ENCODE measurements around the gene IL13RA1.

The IL13RA1 gene

DNA sequence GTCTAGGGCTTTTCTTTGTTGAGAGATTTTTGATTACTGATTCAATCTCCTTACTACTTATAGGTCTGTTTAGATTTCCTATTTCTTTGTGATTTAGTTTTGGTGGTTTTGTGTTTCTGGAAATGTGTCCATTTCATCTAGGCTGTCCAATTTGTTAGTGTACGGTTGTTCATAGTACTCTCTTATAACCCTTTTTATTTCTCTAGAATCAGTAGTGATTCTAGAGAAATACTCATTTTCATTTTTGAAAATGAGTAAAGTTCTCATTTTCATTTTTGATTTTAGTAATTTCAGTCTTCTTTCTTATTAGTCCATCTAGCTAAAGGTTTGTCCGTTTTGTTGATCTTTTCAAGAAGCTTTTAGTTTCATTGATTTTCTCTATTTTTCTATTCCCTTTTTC, 7.5 kb downstream of the IL13RA1 start:
- TF ChIP-seq GLIS3 (CRISPR knock-in tag; IDR thresholded peaks at IDR 0.05) (no peak), ZNF565 (CRISPR knock-in tag; conservative IDR thresholded peaks at IDR 0.05; ENCODE audit: low read depth) (no peak), ZC3H10 (CRISPR knock-in tag; IDR thresholded peaks at IDR 0.05) (no peak), CSDC2 (CRISPR knock-in tag; IDR thresholded peaks at IDR 0.05) (no peak), TOX (CRISPR knock-in tag; IDR thresholded peaks at IDR 0.05; ENCODE audit: borderline replicate concordance) (no peak), ESRRG (CRISPR knock-in tag; IDR thresholded peaks at IDR 0.05) (no peak), ZNF70 (CRISPR knock-in tag; IDR thresholded peaks at IDR 0.05) (no peak)
- TF ChIP-seq, protein P1, sequence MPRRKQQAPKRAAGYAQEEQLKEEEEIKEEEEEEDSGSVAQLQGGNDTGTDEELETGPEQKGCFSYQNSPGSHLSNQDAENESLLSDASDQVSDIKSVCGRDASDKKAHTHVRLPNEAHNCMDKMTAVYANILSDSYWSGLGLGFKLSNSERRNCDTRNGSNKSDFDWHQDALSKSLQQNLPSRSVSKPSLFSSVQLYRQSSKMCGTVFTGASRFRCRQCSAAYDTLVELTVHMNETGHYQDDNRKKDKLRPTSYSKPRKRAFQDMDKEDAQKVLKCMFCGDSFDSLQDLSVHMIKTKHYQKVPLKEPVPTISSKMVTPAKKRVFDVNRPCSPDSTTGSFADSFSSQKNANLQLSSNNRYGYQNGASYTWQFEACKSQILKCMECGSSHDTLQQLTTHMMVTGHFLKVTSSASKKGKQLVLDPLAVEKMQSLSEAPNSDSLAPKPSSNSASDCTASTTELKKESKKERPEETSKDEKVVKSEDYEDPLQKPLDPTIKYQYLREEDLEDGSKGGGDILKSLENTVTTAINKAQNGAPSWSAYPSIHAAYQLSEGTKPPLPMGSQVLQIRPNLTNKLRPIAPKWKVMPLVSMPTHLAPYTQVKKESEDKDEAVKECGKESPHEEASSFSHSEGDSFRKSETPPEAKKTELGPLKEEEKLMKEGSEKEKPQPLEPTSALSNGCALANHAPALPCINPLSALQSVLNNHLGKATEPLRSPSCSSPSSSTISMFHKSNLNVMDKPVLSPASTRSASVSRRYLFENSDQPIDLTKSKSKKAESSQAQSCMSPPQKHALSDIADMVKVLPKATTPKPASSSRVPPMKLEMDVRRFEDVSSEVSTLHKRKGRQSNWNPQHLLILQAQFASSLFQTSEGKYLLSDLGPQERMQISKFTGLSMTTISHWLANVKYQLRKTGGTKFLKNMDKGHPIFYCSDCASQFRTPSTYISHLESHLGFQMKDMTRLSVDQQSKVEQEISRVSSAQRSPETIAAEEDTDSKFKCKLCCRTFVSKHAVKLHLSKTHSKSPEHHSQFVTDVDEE (CRISPR knock-in tag; IDR thresholded peaks at IDR 0.05) = no peak
- no peak for ATAC-seq

DNA sequence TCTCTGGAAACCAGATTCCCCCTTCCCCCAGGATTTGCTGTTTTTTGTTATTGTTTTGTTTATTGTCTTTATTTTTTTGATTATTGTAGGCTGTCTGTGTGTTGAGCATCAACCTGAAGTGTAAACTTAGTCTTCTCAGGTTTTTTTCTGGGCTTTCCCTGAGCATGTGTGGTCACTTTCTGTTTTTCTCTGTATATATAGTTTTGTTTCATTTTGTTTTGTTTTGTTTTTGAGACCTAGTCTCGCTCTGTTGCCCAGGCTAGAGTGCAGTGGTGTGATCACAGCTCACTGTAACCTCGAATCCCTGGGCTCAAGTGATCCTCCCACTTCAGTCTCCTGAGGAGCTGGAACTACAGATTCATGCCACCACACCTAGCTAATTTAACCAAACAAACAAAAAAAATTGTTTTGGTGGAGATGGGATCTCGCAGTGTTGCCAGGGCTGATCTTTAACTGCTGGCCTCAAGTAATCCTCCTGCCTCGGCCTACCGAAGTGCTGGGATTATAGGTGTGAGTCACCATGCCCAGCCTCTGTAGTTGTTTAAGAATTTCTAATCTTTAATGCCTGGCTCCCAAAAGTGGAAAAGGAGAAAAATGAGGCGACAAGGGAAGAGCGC, 9.1 kb downstream of the IL13RA1 start:
- TF ChIP-seq ZNF8 (CRISPR knock-in tag; IDR thresholded peaks at IDR 0.05) = no peak
- TF ChIP-seq ZFP3 (CRISPR knock-in tag; IDR thresholded peaks at IDR 0.05) = no peak
- TF ChIP-seq, protein P2, sequence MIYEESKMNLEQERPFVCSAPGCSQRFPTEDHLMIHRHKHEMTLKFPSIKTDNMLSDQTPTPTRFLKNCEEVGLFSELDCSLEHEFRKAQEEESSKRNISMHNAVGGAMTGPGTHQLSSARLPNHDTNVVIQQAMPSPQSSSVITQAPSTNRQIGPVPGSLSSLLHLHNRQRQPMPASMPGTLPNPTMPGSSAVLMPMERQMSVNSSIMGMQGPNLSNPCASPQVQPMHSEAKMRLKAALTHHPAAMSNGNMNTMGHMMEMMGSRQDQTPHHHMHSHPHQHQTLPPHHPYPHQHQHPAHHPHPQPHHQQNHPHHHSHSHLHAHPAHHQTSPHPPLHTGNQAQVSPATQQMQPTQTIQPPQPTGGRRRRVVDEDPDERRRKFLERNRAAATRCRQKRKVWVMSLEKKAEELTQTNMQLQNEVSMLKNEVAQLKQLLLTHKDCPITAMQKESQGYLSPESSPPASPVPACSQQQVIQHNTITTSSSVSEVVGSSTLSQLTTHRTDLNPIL (CRISPR knock-in tag; IDR thresholded peaks at IDR 0.05; ENCODE audit: low read depth) = no peak
- TF ChIP-seq TCF4 (CRISPR knock-in tag; IDR thresholded peaks at IDR 0.05; ENCODE audit: borderline replicate concordance) = no peak
- no peak for ATAC-seq

DNA sequence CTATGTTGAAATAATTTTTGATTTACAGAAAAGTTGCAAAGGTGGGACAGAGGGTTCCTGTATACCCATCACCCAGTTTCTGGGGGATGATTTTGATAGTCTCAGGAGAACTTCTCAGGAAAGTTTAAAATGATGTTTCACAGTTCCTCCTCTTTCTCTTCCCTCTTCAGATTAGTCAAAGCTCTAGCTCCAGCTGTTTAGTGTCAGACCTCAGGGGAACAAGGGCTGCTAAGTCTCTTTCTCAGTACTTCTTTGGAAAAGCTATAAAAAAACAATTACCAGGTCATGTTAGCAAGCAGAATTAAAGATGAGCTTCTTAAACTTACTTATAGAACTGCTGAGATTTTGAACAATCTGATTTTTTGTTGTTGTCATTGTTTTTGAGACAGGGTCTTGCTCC, 12.2 kb downstream of the IL13RA1 start:
- TF ChIP-seq TCF4 (CRISPR knock-in tag; IDR thresholded peaks at IDR 0.05; ENCODE audit: borderline replicate concordance) (no peak), TOX (CRISPR knock-in tag; IDR thresholded peaks at IDR 0.05; ENCODE audit: borderline replicate concordance) (no peak), OSR1 (CRISPR knock-in tag; IDR thresholded peaks at IDR 0.05) (no peak), PPARA (CRISPR knock-in tag; IDR thresholded peaks at IDR 0.05; ENCODE audit: borderline replicate concordance) (no peak), ZNF565 (CRISPR knock-in tag; conservative IDR thresholded peaks at IDR 0.05; ENCODE audit: low read depth) (no peak), ESRRG (CRISPR knock-in tag; IDR thresholded peaks at IDR 0.05) (no peak), ZFP3 (CRISPR knock-in tag; IDR thresholded peaks at IDR 0.05) (no peak), BACH2 (CRISPR knock-in tag; IDR thresholded peaks at IDR 0.05; ENCODE audit: borderline replicate concordance) (no peak), SNAI2 (CRISPR knock-in tag; IDR thresholded peaks at IDR 0.05) (no peak)
- TF ChIP-seq, protein P2 (CRISPR knock-in tag; IDR thresholded peaks at IDR 0.05; ENCODE audit: low read depth) = no peak
- TF ChIP-seq, protein P3, sequence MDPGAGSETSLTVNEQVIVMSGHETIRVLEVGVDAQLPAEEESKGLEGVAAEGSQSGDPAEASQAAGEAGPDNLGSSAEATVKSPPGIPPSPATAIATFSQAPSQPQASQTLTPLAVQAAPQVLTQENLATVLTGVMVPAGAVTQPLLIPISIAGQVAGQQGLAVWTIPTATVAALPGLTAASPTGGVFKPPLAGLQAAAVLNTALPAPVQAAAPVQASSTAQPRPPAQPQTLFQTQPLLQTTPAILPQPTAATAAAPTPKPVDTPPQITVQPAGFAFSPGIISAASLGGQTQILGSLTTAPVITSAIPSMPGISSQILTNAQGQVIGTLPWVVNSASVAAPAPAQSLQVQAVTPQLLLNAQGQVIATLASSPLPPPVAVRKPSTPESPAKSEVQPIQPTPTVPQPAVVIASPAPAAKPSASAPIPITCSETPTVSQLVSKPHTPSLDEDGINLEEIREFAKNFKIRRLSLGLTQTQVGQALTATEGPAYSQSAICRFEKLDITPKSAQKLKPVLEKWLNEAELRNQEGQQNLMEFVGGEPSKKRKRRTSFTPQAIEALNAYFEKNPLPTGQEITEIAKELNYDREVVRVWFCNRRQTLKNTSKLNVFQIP (CRISPR knock-in tag; IDR thresholded peaks at IDR 0.05; ENCODE audit: borderline replicate concordance, low read depth) = no peak
- TF ChIP-seq, protein P4, sequence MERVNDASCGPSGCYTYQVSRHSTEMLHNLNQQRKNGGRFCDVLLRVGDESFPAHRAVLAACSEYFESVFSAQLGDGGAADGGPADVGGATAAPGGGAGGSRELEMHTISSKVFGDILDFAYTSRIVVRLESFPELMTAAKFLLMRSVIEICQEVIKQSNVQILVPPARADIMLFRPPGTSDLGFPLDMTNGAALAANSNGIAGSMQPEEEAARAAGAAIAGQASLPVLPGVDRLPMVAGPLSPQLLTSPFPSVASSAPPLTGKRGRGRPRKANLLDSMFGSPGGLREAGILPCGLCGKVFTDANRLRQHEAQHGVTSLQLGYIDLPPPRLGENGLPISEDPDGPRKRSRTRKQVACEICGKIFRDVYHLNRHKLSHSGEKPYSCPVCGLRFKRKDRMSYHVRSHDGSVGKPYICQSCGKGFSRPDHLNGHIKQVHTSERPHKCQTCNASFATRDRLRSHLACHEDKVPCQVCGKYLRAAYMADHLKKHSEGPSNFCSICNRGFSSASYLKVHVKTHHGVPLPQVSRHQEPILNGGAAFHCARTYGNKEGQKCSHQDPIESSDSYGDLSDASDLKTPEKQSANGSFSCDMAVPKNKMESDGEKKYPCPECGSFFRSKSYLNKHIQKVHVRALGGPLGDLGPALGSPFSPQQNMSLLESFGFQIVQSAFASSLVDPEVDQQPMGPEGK (CRISPR knock-in tag; IDR thresholded peaks at IDR 0.05; ENCODE audit: borderline replicate concordance) = no peak
- no peak for ATAC-seq

DNA sequence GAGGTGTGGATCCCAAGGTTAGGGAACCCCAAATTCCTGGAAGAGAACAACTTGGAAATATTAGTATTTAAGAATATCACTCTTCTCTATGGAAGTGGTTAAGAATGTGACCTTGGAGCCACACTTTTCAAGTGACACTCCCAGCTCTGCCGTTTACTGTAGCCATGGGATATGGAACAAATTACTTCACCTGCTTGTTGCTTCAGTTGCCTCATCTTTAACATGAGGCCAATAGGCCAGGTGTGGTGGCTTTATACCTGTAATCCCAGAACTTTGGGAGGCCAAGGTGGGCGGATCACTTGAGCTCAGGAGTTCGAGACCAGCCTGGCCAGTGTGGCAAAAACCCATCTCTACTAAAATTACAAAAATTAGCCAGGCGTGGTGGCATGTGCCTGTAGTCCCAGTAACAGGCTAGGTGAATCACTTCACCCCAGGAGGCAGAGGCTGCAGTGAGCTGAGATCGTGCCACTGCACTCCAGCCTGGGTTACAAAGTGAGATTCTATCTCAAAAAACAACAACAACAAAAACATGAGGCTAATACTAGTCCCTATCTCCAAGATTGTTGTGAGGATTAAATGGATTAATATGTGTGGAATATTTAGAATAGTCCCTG, 13.0 kb downstream of the IL13RA1 start:
- no peak for ATAC-seq
- TF ChIP-seq ARNTL (CRISPR knock-in tag; IDR thresholded peaks at IDR 0.05; ENCODE audit: borderline replicate concordance, low read depth) (no peak), PPARA (CRISPR knock-in tag; IDR thresholded peaks at IDR 0.05; ENCODE audit: borderline replicate concordance) (no peak), ZFP30 (CRISPR knock-in tag; IDR thresholded peaks at IDR 0.05) (no peak), CSDC2 (CRISPR knock-in tag; IDR thresholded peaks at IDR 0.05) (no peak)

Data from SK-N-SH treated with all-trans-retinoic acid at 6 μM for 48 hours (cell line).